Small intestine (tissue), 16 donors: ENCODE data around the gene ITGA2B. TPM values are rescaled to one million over a fixed set of nuclear protein-coding genes. Genes with fewer than 3 reads are reported as not detected.

Experiments used
- DNase-seq, 2 donors: peaks; one replicate each; pipeline versions ENCODE4 v3.0.0 to v3.0.0-alpha.2; 2013
- FAIRE-seq: peaks from 2 replicates; lab custom pipeline; 2012; peaks lifted over from hg19 to GRCh38; lab: Jason Lieb, UNC
- H3K27ac ChIP-seq, 3 donors: one replicate each; pipeline ENCODE4 v1.5.1; 2013; ENCODE audit warnings: low read length in 2 of 3, mild to moderate bottlenecking in 2 of 3, control low read depth in 1 of 3, inconsistent platforms in 1 of 3, low read depth in 1 of 3, moderate library complexity in 1 of 3
- H3K27me3 ChIP-seq, 3 donors: one replicate each; pipeline ENCODE4 v1.6.1; 2013; ENCODE audit warnings: low read length in 3 of 3, inconsistent platforms in 1 of 3; ENCODE audit not compliant: control insufficient read depth in 3 of 3, insufficient read depth in 3 of 3
- H3K36me3 ChIP-seq, 3 donors: one replicate each; pipeline ENCODE4 v1.6.1; 2013; ENCODE audit warnings: low read length in 3 of 3, inconsistent platforms in 1 of 3, low read depth in 1 of 3, mild to moderate bottlenecking in 1 of 3, moderate library complexity in 1 of 3; ENCODE audit not compliant: control insufficient read depth in 3 of 3, insufficient read depth in 2 of 3
- H3K4me1 ChIP-seq, 3 donors: one replicate each; pipeline ENCODE4 v1.6.1; 2013; ENCODE audit warnings: low read length in 2 of 3, inconsistent platforms in 1 of 3, low read depth in 1 of 3, mild to moderate bottlenecking in 1 of 3, moderate library complexity in 1 of 3; ENCODE audit not compliant: control insufficient read depth in 3 of 3, insufficient read depth in 2 of 3
- H3K4me3 ChIP-seq, 3 donors: one replicate each; pipeline ENCODE4 v1.5.1; 2013; ENCODE audit warnings: low read length in 3 of 3, control low read depth in 1 of 3, inconsistent platforms in 1 of 3, low read depth in 1 of 3, mild to moderate bottlenecking in 1 of 3, moderate library complexity in 1 of 3
- H3K9me3 ChIP-seq, 2 donors: one replicate each; pipeline ENCODE4 v1.6.1; 2013; ENCODE audit warnings: low read depth in 1 of 2, low read length in 1 of 2; ENCODE audit not compliant: control insufficient read depth in 2 of 2, insufficient read depth in 1 of 2
- WGBS, 3 donors: extraction: QIAGEN DNeasy Blood & Tissue Kit; methylation state at CpG; one replicate each; pipeline ENCODE4 v1.1.7; 2013; 5-methylcytosine and 5-hydroxymethylcytosine counted together
- long read RNA-seq, 10 donors: transcript quantifications; one replicate each; lab custom pipeline, GENCODE V29; 2026
- polyA plus RNA-seq, 4 donors: library from polyadenylated mRNA; stranded (reverse) in 3 of 4; unstranded in 1 of 4; fragments of 200-250 nt in 3 of 4; fragments of 120-200 nt in 1 of 4; gene quantifications; one replicate each; pipeline versions ENCODE4 v1.2.1 to v1.2.3, GENCODE V29; 2013
- donor health status: healthy with polysubstance abuse.
- donor health status: control.
- donor health status: control.
- donor health status: Bipolar disorder and iron deficiency.
- donor health status: healthy.

ITGA2B gene
- polyA plus RNA-seq: under 1 TPM in 3 of 4 donors, not detected in 1; 0.27 to 0.59 (median 0.31) TPM
- long read RNA-seq, donor 1: 0 reads
- long read RNA-seq, donor 2: 0 reads
- long read RNA-seq, donor 3: 0 reads
- long read RNA-seq, donor 4: 0 reads
- long read RNA-seq, donor 5: 0 reads
- long read RNA-seq, donor 6: 0 reads
- long read RNA-seq, donor 7: 0 reads
- long read RNA-seq, donor 8: 0 reads
- long read RNA-seq, donor 9: 0 reads
- long read RNA-seq, donor 10: 0 reads

DNA sequence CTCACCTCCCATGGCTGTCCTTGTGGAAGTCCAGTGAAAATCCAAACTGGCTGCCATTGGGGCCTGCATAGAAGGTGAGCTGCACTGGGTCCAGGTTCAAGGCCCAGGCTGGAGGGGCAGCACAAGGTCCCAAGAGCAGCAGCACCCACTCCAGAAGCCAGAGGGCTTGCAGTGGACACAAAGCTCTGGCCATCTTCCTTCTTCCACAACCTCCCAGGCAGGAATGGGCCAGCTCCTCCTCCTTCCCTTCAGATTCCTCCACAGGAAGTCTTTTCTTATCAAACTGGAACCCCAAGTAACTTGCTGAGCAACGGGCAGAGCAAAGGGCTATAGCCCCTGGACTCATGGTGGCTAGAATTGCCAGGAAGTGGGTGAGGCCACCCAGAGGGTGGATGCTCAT is at the start of gene ITGA2B:
TSS of gene ITGA2B (minus strand) at position 369 of the 400 bp plus-strand sequence. CDS start at position 193, 176 bp downstream.
- Histone ChIP-seq H3K9me3 (no peaks in the 10 kb centered on the region), H3K4me1 (peaks cover 0 to 20% (median 3%) of the 10 kb centered on the region in 3 donors), H3K27ac (no peak within 1 kb of the TSS), H3K27me3 (peaks cover 0 to 26% (median 2%) of the 10 kb centered on the region in 3 donors), H3K4me3 (no peak within 1 kb of the TSS), H3K36me3 (no peaks in the 10 kb centered on the region)
- 0 to 30% (median 9%) methylated on average over 1 of the region's 1 CpG for WGBS, 3 donors
- FAIRE-seq (no peak), DNase-seq (no peak)

DNA sequence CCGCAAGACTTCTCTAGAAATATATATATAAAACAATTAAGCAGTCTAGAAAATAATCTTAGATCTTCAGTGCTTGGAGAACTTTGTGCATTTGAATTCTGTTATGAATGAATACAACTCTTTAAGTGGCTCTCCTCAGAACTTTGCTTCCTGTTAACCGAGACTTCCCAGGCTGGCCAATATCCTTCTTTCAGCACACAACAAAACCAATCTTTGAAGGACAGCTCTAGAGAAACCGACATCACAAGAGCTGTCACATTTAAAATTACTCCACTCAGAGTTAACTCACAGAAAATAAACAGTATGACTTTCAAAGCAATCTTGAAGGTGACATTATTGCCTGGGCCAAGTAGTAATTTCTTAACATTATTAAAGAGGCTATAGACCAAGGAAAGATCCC is 49.7 kb upstream of the ITGA2B start:
- Histone ChIP-seq H3K27ac (no peak overlapping the region), H3K9me3 (no peaks in the 10 kb centered on the region), H3K4me3 (no peak overlapping the region), H3K36me3 (peaks cover 0 to 23% (median 6%) of the 10 kb centered on the region in 3 donors), H3K4me1 (no peaks in the 10 kb centered on the region), H3K27me3 (no peaks in the 10 kb centered on the region)
- FAIRE-seq (no peak), DNase-seq (no peak)
- WGBS, 3 donors: 67 to 90% (median 74%) methylated on average over 3 of the region's 3 CpGs

DNA sequence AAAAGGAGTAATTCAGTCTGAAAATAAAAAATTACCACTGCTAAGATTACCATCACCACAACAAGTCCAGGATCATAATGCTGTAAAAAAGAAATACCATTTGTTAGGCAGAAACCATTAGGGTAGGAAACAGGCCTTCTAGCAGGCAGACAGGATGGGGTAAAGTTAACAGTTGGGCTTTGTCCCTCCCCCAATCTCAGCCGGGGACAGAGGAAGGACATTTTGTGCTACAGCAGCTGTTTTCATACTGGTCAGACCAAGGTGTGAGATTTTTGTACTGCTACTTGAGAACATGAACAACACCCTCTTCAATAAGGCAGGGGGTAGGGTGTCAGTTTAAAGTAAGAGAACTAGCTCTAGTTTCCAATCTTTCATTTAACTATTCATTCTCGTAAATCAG is 49.2 kb upstream of the ITGA2B start:
- no peak for FAIRE-seq
- H3K27me3 ChIP-seq: no peaks in the 10 kb centered on the region
- H3K27ac ChIP-seq: no peak overlapping the region
- H3K4me1 ChIP-seq: no peaks in the 10 kb centered on the region
- DNase-seq: peak in 1 of 2 donors; percentile 49
- 53 to 73% (median 61%) methylated on average over 2 of the region's 2 CpGs for WGBS, 3 donors
- H3K4me3 ChIP-seq: no peak overlapping the region
- no peaks in the 10 kb centered on the region for H3K9me3 ChIP-seq
- H3K36me3 ChIP-seq: peaks cover 0 to 25% (median 6%) of the 10 kb centered on the region in 3 donors

DNA sequence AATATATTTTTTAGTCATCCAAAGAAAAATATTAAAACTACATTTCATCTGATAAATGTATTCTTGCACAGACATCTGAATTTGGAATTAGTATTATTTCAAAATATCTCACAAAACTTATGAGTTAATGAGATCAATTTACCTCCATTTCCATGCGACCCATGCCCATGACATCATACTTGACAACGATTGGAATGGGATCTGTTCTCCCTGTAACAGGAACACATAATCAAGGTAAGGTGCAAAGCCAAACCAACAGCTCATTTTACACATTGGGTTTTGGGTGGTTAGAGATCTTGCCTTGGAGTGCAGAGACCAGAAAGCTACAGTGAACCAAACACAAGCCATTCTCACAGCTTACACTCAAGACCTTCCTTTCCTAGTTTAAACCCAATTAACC is 46.9 kb upstream of the ITGA2B start:
- Histone ChIP-seq H3K4me1 (no peaks in the 10 kb centered on the region), H3K27ac (no peak overlapping the region), H3K27me3 (no peaks in the 10 kb centered on the region), H3K4me3 (no peak overlapping the region), H3K9me3 (no peaks in the 10 kb centered on the region), H3K36me3 (peaks cover 0 to 24% (median 13%) of the 10 kb centered on the region in 3 donors)
- no peak for FAIRE-seq
- 73 to 87% (median 81%) methylated on average over 2 of the region's 2 CpGs for WGBS, 3 donors
- DNase-seq: no peak

DNA sequence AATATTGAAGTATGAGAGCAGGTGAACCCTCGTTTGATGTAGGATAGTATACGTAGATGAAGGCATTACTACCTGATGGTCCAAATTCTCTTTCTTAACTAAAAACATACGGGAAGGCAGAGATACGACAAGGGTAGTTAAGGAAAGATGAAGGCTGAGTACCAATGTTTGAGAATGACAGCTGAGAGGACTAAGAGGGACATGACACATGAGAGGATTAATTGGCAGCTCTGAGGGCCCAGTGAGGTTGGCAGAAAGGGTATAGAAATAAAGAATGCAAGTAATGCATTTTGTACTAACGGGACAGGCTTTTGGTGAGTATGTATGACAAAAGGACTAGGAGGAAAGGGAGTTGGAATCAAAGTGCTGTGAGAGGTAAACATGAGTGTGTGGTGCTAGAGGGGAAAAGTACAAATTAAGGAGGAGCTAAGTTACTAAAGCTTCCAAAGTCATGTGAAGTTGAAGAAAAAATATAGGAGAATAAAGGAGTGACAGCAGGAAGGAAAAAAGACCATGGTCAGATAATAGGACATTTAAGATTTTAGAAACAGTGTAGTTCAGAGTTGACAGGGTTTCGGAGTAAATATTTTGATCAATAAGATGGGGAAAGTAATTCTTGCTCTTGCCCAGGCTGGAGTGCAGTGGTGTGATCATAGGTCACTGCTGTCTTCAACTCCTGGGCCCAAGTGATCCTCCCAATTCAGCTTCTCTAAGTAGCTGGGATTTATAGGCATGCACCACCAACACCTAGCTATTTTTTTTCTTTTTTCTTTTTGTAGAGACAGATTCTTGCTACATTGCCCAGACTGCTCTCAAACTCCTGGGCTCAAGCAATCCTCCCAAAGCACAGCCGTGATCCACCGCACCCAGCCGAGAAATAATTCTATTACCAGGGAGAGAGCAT is 43.1 kb upstream of the ITGA2B start:
- H3K27me3 ChIP-seq: no peaks in the 10 kb centered on the region
- H3K4me1 ChIP-seq: no peaks in the 10 kb centered on the region
- DNase-seq (no peak), FAIRE-seq (no peak)
- peaks cover 2 to 41% (median 16%) of the 10 kb centered on the region in 3 donors for H3K36me3 ChIP-seq
- no peak overlapping the region for H3K27ac ChIP-seq
- H3K4me3 ChIP-seq: no peak overlapping the region
- 87 to 95% (median 90%) methylated on average over 9 of the region's 9 CpGs for WGBS, 3 donors
- H3K9me3 ChIP-seq: no peaks in the 10 kb centered on the region

DNA sequence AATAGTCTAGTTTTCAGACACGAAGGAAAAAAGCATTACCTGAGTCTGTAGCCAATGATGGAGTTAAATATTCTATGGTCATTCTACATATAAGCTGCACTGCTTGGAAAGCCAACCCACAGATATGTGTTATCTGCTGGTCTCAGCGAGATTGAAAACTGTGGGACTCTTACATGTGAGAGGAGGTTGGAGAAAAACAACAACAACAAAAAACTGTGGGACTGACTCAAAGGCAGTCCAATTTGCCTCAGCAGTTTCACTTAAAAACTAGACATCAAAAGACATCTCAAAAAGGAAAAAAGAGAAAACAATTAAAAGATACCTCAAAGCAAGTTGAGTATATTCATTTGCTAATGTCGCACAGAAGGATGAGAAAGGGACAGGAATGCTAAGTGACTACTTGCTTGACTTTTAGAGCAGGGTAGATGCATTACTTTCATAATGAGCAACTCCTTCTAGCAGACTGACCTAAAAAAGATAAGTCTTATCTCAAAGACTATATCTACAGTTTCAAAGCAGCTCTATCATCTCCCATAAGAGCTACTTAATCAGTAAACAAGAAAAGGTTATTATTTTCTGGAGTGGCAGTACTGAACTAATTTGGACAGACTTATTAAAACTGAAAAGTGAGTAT is 35.5 kb upstream of the ITGA2B start:
- Histone ChIP-seq H3K4me1 (no peaks in the 10 kb centered on the region), H3K4me3 (no peak overlapping the region), H3K27me3 (no peaks in the 10 kb centered on the region), H3K27ac (no peak overlapping the region), H3K36me3 (peaks cover 11 to 43% (median 11%) of the 10 kb centered on the region in 3 donors), H3K9me3 (no peaks in the 10 kb centered on the region)
- 89 to 92% (median 89%) methylated on average over 3 of the region's 3 CpGs for WGBS, 3 donors
- no peak for FAIRE-seq
- no peak for DNase-seq

DNA sequence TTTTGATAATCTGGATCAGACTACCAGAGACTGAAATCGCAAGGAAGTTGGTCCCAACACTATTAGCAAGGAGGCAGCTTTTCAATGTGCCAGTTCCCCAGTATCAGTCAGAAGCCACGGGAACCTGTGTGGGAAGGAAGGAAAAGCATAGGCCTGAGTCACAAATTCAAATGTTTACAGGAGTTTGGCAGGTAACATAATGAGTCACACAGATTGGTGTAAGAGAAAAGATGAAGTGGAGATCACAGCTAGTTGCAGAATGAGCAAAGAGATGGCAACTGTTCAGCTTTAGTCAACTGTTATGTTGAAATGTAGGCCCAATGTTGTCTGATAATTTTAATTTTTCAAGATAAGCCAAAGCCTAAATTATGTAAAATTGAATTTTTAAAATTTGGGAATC is 28.1 kb upstream of the ITGA2B start:
- WGBS, 3 donors: 70 to 78% (median 72%) methylated on average over 2 of the region's 2 CpGs
- DNase-seq: no peak
- FAIRE-seq: no peak

DNA sequence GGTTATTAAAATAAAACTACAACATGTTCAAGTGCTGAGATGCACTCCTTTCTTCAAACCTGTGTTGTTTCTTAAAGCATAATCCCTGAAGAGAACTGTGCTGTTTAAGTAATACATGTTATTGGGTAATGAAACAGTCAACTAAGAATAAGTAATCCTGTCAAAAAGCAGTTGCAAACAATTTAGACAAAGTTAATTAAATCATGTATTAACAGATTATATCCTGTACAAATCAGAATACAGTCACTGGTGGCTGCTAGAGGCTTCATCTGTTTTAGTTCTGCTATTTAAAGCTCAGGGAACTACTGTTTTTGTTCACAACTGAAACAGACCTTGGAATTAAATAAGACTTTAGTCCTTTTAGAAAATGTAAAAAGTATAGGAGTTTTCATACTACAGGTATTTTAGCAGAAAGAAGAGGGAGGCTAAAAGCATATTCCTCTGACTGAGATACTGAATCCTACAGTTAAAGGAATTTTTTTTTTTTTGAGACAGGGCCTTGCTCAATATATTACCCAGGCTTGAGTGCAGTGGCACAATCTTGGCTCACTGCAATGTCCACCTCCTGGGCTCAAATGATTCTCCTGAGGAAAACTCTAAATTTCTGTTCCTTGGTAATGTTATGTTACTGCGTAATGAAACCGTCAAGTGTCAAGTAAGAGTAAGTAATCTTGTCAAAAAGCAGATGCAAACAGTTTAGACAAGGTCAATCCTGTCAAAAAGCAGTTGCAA is 27.3 kb upstream of the ITGA2B start:
- Histone ChIP-seq H3K4me1 (no peaks in the 10 kb centered on the region), H3K27ac (no peak overlapping the region), H3K27me3 (no peaks in the 10 kb centered on the region), H3K4me3 (no peak overlapping the region), H3K9me3 (no peaks in the 10 kb centered on the region), H3K36me3 (peaks cover 5 to 40% (median 13%) of the 10 kb centered on the region in 3 donors)
- 91 to 97% (median 96%) methylated on average over 2 of the region's 2 CpGs for WGBS, 3 donors
- DNase-seq (no peak), FAIRE-seq (no peak)

More for the DNA sequence above, 28.1 kb upstream of the ITGA2B start:
- Histone ChIP-seq H3K4me3 (no peak overlapping the region), H3K27ac (no peak overlapping the region), H3K36me3 (peaks cover 5 to 45% (median 13%) of the 10 kb centered on the region in 3 donors), H3K4me1 (no peaks in the 10 kb centered on the region), H3K9me3 (no peaks in the 10 kb centered on the region), H3K27me3 (no peaks in the 10 kb centered on the region)
